Measurements from ENCODE around the gene ADH1C.
"Not testable (repeated sequence)": the region's sequence is repeated elsewhere in the genome, so short reads cannot be mapped to it uniquely, and the experiment has no call there.

Gene ADH1C

DNA sequence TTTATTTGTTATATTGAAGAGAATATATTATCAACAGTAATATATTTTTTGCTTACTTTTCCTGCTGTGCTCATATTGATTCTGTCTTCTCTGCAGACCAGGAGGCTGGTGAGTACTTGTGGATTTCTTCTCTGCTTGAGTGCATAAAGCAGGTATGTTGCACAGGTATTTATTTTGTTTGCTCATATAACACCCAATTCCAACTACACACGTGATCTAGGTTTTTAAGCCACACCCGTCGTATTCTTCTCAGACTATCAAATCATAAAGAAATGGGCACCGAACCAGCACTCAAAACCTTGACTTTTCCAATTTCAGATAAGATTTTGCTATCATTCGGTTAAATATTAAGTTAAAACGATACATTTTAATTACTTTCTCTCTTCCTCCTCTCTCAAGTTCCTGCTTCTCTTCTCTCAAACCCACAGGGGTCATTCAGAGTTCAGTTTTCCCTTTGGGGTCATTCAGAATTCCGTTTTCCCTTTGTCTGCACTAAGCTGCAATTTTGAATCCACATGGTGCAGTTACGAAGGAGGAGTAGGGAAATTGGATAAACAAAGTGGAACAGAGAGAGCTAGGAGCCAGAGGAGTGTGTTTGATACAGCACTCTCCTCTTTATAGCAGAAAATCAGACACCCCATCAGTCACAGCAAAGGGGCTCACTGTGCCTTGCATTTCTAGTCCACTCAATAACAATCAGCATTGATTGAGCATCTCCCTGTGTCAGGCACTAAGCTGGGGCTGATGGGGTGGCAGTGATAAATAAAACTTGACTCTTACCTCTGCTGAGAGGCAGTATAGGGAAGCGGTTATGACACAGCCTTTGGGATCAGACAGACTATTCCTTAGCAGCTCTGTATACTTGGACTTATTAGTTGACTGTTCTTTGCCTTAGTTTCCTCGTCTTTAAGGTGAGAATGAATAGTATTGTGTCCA lies at the start of gene ADH1C:
Gene ADH1C (minus strand): TSS at position 145 of the 936 bp plus-strand sequence. CDS start 71 bp downstream, at position 74.
- no peak for DNase-seq

DNA sequence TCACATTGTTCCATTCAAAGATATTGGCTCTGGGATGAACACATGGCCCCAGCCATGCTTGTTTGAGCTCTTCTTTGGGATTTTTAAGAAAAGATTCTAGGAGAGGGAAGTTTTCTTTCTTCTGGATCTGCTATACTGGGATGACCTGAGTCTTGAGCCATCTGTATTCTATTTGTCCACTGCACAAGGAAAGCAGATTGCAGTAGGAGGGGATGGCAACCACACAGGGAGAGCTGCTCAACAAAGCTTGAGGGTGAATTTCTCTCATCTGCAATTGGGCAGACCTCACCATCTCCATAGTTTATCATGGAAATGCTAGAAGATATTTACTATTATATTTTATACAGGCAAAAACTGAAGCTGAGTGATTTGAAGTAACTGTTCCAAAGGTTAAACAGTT lies 48.3 kb upstream of the ADH1C start:
- no peak for DNase-seq

DNA sequence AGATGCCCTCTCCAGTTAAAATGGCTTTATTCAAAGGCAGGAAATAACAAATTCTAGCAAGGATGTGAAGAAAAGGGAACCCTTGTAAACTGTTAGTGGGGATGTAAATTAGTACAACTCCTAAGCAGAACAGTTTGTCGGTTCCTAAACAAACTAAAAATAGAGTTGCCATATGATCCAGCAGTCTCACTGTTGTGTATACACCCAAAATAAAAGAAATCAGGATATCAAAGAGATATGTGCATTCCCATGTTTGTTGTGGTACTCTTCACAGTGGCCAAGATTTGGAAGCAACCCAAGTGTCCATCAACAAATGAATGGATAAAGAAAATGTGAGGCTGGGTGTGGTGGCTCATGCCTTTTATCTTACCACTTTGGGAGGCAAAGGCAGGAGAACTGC lies 46.5 kb upstream of the ADH1C start:
- DNase-seq, result no peak

DNA sequence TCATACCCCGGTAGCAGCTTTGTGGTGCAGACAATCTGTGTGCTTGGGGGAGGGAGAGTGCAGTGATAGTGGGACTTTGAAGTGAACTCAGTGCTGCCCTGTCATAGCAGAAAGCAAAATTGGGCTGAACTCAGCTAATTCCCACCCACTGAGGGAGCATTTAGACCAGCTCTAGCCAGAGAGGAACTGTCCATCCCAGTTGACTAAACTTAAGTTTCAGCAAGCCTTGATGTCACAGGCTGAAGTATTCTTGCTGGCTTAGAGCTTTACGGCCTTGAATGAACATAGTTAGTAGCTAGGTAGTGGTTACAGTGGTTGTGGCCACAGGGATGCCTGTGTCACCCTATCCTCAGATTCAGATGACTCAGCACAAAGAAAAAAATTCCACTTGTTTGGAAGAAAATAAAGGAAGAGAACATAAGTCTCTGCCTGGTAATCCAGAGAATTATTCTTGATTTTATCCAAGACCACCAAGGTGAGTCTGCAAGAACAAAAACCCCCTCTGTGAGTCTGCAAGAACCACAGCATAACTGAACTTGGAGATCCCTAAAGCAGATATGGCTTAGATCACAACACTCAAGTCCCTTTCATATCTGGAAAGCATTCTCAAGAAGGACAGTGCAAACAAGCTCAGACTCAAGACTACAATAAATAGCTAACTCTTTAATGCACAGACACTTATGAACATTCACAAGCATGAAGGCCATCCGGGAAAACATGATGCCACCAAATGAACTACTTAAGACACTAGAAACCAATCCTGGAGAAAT lies 43.2 kb upstream of the ADH1C start:
- DNase-seq, result no peak

DNA sequence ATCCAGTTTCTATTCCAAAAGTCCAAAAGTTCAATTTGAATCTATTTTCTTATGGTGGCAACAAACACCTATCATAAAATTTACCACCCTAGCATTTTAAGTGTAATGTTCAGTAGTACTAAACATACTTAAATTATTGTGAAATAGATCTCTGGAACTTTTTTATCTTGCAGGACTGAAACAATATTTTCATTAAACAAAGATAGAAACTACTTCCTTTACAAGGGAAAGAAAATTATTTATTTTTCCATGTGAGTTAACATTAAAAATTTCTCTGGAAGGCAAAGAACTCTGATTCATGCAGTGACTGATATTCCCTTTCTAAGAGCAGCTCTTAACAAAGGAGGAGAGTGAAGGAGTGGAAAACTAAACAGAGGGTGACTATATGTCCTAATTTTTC lies 42.4 kb upstream of the ADH1C start:
- DNase-seq, result no peak

DNA sequence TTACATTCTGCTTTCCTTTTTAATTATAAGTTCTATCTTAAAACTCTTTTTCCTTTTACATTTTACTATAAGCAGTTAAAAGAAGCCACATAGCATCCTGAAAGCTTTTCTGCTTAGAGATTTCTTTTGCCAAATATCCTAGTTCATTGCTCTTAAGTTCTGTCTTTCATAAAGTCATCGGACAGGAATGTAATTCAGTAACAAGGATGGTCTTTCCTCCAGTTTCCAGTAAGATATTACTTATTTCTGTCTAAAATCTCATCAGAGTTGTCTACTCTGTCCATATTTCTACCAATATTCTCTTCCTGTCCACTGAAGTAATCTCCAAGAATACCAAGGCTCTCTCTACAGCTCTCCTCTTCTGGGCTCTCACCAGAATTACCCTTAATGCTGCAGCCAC lies 37.5 kb upstream of the ADH1C start:
- no peak for DNase-seq

DNA sequence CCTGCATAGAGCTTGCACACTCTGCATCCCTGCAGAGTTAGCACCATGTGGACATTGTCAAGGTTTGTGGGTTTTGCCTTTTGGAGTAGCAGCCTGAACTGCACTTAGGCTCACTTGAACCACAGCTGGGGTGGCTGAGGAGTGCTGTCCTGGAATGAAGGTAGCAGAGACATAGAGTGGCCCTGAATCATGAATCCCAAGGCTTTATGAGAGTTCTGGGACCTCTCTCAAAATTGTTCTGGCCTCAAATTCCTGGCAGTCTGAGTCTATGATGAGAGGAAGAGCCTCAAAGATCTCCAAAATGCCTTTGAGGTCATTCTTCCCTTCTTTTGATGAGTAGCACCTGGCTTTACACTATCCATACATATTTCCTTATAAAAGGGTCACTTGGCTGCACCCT lies 37.1 kb upstream of the ADH1C start:
- DNase-seq, result no peak

DNA sequence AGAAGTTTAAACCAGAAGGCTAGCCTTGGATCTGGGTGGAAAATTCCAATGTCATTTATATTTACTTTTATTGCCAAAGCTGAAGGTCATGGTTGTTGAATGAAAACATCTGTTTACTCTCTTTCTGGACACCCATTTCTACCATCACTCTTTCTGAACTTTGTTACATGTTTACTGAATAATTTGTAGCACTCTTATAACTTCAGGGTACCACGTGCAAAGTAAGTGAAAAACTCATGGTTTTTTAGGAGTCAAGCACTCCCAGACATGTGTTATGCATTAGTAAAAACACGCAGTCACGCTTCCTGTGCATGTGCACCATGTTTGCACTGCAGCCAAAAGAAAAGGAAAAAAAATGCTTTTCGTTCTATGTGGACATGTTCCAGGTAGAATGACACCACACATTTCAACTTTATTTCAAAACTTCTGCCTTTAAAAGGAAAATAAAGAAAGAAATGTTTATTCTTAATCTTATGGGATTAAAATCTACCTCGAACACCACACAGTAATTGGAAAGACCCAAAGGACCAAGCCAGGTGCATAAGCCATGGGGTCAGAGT lies 31.4 kb upstream of the ADH1C start:
- DNase-seq, result no peak

DNA sequence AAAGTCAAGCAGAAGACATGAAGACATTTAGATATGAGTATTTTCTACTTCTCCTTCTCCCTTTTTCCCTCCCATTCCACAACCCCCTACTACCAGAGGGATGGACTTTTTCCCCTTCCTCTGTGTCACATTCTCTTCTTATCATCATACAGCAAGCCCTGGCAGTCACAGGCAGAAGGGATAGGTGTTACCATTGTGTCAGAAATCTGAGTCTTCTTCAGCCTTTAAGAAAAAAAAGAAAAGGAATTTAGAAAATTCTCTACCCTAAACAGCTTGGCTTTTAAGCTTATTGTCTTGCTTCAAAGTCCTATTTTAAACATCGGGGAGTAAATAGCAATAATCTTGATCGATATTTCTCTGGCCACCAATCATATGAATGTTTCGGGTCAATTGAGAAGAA lies 30.9 kb upstream of the ADH1C start:
- no peak for DNase-seq

DNA sequence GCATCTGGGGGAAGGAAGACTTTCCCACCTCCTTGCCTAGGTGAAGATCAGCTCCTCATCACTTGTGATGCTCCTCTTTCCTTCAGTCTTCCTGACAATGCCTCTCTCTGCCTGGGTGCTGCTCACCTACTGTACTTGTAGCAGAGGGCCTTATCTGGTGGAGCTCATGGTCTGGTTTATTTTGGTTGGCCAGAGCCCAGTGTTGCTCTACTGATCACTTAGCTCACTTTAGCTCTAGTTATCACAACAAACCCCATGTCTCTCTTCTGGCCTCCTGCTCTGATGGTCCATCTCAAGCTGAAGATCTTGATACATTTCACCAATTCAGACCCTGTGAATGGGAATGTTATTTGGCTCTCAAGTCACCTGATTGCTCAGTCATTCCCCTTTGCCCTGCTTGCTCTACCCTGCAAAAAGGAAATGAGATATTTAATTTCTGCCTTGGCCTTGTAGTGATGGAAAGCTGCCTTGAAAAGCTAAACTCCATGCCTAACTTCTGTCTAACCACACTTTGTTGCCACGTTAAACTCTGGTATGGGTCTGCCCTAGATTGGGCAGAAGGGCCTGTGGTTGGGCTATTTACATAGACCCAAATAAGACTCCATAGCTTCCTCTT lies 30.3 kb upstream of the ADH1C start:
- no peak for DNase-seq

DNA sequence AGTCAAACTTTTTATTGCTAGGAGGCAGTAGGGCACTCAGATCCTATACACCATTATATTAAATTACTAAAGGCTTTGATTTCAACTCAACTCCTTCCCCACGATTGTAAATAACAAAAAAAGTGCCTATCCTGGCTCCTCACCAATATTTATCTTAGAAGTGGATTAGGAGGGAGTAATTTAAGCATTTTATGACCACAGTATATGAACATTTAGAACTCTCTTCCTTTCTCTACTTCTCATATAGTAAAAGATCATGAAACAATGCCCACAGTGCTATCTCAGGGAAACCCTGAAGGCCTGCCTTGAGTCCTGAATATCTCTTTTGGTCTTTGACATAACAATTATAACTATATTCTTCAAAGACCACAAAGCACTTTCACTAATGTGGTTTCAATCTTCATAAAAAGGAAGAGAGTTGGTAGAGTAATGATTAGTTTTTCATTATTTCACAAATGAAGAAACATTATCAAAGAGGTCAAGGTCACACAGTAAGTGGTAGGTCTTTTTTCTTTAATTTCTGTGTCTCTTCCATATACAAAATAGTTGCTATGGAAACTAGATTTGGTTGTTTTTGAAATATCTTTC lies 29.1 kb upstream of the ADH1C start:
- no peak for DNase-seq

DNA sequence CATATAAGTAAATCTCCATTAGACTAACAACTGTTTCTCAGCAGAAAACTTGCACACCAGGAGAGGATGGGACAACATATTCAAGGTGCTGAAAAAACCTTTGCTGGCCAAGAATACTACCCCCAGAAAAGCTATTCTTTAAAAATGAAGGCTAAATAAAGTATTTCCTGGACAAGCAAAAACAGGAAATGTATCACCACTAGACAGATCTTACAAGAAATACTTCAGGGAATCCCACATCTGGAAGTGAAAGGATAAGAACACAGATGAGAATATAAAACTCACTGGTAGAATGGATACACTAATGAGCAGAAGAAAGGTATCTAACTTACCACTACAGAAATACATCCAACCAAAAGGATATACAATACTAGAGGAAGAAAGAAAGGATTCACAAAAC lies 27.0 kb upstream of the ADH1C start:
- DNase-seq, result no peak

DNA sequence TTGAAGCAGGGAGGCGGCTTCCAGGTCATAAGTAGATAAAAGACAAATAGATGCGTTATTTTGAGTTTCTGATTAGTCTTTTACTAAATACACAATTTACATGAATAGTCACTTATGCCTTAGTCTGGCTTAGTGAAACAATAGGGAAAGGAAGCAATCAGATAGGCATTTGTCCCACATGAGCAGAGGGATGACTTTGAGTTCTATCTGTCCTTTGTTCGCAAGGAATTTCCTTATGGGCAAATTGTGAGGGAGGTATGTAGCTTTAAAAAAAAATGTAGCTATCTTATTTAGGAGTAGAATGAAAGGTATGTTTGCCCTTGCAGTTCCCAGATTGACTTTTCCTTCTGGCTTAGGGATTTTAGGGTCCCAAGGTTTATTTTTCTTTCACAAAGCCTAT lies 26.3 kb upstream of the ADH1C start:
- DNase-seq, result no peak

DNA sequence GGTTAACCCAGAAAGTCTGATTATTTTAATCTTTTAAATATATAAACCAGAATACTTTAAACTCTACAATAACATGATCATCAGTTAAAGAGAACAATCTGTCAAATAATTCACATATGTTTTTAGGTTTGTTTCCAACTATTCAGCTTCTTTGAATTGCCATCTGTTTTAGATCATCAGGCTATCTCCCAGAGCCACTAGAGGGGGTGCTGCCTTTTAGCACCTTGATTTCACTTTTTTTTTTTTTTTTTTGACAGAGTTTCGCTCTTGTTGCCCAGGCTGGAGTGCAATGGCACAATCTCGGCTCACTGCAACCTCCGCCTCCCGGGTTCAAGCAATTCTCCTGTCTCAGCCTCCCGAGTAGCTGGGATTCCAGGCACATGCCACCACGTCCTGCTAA lies 24.8 kb upstream of the ADH1C start:
- DNase-seq, result not testable (repeated sequence)

DNA sequence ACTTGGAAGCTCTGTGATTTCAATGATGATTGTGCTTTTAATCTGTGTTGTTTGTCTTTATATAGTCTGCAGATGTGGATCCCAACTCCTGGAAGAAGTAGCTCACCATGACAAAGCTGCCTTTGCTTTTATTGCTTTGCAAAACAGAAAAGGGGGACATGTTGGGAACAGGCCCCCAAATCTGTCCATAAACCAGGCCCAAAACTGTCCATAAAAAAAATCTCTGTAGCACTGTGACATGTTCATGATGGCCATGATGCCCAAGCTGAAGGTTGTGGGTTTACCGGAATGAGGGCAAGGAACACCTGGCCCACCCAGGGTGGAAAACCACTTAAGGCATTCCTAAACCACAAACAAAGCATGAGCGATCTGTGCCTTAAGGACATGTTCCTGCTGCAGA lies 19.9 kb upstream of the ADH1C start:
- not testable (repeated sequence) for DNase-seq

DNA sequence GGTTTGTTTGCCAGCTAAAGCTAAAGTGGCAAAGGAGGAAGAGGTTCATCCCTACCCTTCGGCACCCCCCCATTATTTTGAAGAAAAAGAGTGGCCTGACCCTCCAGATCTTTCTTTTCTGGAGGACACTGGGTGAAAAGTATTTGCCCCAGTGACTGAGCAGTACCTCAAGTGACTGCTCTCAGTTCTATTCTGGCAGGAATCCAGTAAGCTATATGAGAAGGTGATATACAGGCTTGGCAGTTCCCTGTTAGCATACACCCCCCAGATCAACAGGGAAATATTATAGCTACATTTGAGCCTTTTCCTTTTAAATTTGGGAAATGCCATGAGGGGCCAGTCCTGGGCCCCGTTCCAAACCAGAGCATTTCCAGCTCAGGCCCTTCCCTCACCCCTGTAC lies 15.3 kb upstream of the ADH1C start:
- DNase-seq, result not testable (repeated sequence)

DNA sequence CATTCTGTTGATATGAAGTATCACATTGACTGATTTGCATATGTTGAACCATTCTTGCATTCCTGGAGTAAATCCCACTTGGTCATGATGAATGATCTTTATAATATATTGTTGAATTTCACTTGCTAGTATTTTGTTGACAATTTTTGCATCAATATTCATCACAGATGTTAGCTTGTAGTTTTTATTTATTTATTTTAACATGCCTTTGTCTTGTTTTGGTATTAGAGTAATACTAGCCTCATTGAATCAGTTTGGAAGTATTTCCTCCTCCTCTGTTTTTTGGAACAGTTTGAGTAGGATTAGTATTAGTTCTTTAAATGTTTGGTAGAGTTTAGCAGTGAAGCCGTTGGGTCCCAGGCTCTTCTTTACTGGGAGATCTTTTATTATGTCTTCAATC lies 13.9 kb upstream of the ADH1C start:
- no peak for DNase-seq

DNA sequence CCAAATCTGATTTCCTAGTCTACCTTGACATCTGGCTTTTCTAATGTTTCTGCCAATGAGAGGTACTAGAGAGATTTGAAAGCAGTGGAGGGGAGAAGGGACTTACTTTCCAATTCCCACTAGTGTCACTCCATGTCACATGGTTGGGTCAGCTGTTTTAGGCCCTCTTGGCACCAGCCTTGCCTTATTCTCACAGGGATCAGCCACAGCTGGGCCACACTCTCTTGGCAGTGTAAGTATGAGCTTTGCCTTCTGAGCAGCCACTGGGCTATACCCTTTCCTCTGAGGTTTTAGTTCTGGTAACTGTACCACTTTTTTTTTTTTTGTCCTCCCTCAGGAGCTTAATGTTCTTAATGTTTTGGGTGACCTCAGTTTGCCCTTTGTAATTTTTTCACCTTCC lies 10.2 kb upstream of the ADH1C start:
- peak; percentile 35 for DNase-seq

DNA sequence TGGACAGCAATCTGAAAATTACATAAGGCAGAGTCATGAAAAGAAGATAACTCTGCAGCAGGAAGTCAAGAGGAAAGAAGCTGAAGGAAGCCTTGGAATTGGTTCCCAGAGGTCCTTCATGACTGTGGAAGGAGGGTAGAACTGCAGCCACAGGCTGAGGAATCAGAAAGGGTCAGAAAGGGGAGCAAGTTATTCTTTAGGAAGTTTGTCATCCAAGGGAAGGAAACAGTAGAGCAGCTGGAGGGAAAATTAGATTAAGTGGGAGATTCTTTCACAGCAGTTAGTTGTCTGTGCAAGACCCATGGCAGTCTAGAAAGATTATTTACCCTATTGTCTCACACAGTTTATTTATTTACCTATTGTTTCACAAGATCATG lies 9.3 kb upstream of the ADH1C start:
- no peak for DNase-seq

DNA sequence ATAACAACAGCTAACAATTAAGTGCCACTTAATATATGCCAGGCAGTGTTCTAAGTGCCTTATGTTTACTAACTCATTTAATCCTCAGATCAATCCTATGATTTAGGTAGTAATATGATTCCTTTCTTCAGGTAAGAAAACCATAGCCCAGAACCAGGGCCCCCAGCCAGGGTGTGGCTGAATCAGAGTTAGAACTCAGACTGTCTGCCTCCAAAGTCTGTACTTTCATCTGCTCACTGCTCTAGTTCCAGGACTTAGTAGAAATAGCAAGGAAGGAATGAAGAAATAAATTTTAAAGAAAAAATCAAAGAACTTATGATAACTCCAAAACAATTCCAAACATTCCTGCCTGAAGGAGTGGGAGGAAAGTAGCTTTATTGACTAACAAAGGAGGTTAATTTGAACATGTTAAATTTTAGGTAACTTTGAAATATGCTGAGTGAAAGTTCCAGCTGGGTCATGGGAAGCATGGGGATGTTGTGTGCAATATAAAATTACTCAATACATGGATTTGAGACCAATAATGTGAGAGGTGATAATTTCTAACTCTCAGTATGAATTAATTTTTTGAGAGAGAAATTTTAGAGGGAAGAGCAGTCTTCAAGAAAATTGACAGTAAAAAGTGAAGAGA lies 8.8 kb upstream of the ADH1C start:
- DNase-seq, result no peak

DNA sequence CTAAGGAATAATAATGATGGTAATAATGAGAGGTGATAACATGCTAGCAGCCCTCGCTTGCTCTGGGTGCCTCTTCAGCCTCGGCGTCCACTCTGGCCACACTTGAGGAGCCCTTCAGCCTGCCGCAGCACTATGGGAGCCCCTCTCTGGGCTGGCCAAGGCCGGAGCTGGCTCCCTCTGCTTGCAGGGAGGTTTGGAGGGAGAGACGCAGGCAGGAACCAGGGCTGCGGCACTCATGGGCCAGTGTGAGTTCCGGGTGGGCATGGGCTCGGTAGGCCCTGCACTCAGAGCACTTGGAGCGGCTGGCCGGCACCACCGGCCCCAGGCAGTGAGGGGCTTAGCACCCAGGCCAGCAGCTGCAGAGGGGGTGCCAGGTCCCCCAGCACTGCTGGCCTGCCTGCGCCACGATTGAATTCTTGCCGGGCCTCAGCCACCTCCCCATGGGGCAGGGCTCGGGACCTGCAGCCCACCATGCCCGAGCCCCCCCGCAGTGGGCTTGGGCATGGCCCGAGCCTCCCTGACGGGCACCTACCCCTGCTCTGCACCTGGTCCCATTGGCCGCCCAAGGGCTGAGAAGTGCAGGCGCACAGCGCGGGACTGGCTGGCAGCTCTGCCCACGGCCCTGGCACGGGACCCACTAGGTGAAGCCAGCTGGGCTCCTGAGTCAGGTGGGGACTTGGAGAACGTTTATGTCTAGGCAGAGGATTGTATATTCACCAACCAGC lies 7.1 kb upstream of the ADH1C start:
- no peak for DNase-seq

DNA sequence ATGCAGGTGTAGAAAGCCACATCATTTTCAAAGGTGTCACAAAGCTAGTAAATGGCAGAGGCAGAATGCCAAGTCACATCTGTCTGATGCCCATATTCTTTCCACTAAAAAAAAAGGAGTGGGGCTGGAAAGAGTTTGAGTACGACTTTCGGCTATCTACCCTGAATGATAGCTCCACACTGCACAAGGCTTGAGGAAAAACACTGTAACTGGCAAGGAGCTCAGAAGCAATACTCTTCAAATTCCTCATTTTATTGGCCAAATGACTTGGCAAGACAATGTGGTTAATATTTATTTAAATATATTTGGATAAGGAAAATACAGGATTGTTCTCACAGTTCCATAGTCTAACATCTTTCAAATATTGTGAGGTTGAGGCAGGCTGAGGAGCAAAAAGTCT lies 5.4 kb upstream of the ADH1C start:
- DNase-seq, result no peak

All from NCI-H524 treated with DMSO at 0.1 percent for 48 hours (cell line).